ENCODE results near the gene PAQR9.

- TF ChIP-seq POLR2A (IDR thresholded peaks at IDR 0.05) = no peak
- no peak for TF ChIP-seq CTCF (IDR thresholded peaks at IDR 0.05)
- TF ChIP-seq EP300 (IDR thresholded peaks at IDR 0.05) = no peak
- TF ChIP-seq POLR2AphosphoS5 (IDR thresholded peaks at IDR 0.05) = no peak
Observed at GRCh38 chr3:142977399-142977728, 13.9 kb upstream of the PAQR9 start.

Data from stomach (tissue), 4 donors.